Right lobe of liver (tissue), 6 donors: Measurements from ENCODE around the gene PDSS2. TPM values are rescaled to one million over a fixed set of nuclear protein-coding genes. Genes with fewer than 3 reads are reported as not detected.

Experiments used
- ATAC-seq, 4 donors: fragments of 200-7000 bp; cut with Tn5 transposase; one replicate each; pipeline ENCODE4 v1.9.1; 2020; ENCODE audit warnings: mild to moderate bottlenecking in 4 of 4, moderate library complexity in 4 of 4
- DNase-seq, 3 donors: peaks; one replicate each; pipeline ENCODE4 v3.0.0-alpha.2; 2020
- H3K27ac ChIP-seq, 3 donors: fragments of 200-600 bp; one replicate each; pipeline ENCODE4 v1.8.0; 2022
- H3K27me3 ChIP-seq, 2 donors: fragments of 200-600 bp; one replicate each; pipeline ENCODE4 v1.8.0; 2022
- H3K36me3 ChIP-seq, 4 donors: fragments of 200-600 bp; sonication (generic) in 1 of 4; one replicate each; pipeline versions ENCODE4 v1.5.1 to v1.8.0; 2017 to 2022; ENCODE audit warnings: control low read depth in 1 of 4
- H3K4me1 ChIP-seq, 4 donors: fragments of 200-600 bp; sonication (generic) in 1 of 4; one replicate each; pipeline versions ENCODE4 v1.5.1 to v1.8.0; 2017 to 2022; ENCODE audit warnings: control low read depth in 1 of 4
- H3K4me3 ChIP-seq, 3 donors: fragments of 200-600 bp; one replicate each; pipeline ENCODE4 v1.8.0; 2022
- H3K9me3 ChIP-seq, 4 donors: fragments of 200-600 bp; sonication (generic) in 1 of 4; one replicate each; pipeline versions ENCODE4 v1.5.1 to v1.8.0; 2017 to 2022; ENCODE audit warnings: control low read depth in 1 of 4
- POLR2A ChIP-seq: fragments of 450-650 bp; IDR thresholded peaks from one replicate; pipeline ENCODE4 v1.6.1; 2017; ENCODE audit warnings: antibody characterized with exemption, mild to moderate bottlenecking
- WGBS: methylation state at CpG from one replicate; pipeline ENCODE4 v1.1.6; 2018; ENCODE audit warnings: low coverage, low lambda C conversion rate; ENCODE audit not compliant: insufficient coverage; ENCODE audit errors: missing lambda C conversion rate; 5-methylcytosine and 5-hydroxymethylcytosine counted together
- intact Hi-C, 2 donors: fragments of 100-400 bp; cut with DNase I; formaldehyde crosslinking; loops; one replicate each; pipeline versions ENCODE4 v1.11.2 to v1.14.1; 2022
- total RNA-seq, 6 experiments: library from RNA; depleted of rRNA in 2 of 6; stranded (reverse); fragments of >200 nt in 2 of 6; fragmentation: NEBNext Ultra II Directional in 3 of 6; extraction: Animal tissue kit (Norgen Biotek cat#: 25700) in 3 of 6; gene quantifications; one replicate each; pipeline versions ENCODE4 v1.1.0 to v1.2.4, GENCODE V29; 2016 to 2023
- TF ChIP-seq, protein P1 (sequence below), 4 donors: fragments of 200-600 bp in 3 of 4; fragments of 450-650 bp in 1 of 4; IDR thresholded peaks; one replicate each; pipeline versions ENCODE4 v1.5.1 to v1.8.0; 2016 to 2022; ENCODE audit warnings: antibody characterized with exemption in 4 of 4, mild to moderate bottlenecking in 2 of 4
- donor health status: DM: no; HTN: yes; CAD: no.
- donor health status: DM: no; HTN: no; CAD: no.
- donor health status: DM: no; HTN: no; CAD: no.
- donor health status: DM: no; HTN: yes; CAD: no.
- donor health status: DM: no; HTN: yes; CAD: no.

Gene PDSS2
- total RNA-seq, 6 experiments from 2014 or later, result 17.0 to 25.1 (median 19.0) TPM

DNA sequence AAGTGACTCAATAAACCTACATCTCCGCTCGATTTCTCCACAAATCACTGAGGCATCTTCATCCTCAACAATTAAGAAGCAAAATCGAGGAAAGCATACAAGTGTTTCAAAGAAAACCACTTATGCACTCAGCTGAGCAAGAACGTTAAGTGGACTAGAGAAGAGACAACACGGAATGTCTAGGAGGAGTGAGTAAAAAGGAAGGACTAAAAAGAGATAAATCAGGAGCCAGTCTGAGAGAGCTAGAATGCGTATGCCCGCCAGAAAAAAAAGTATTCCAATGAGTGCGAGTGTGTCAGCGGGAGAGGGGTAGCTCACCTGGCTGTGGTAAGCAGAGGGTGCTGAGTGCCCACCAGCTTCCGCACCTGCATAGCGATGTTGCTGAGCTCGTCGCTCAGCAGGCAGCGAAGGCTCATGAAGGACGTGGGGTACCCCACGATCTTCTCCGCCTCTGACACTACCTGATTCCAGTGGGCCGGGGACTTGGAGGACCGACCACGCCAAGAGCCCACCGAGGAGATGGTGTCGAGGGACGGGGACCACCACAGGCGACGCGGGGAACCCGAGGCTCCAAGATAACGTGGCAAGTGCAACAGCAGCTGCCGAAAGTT, 587 bp downstream of the PDSS2 start:
- Histone ChIP-seq H3K9me3 (no peaks in the 10 kb centered on the region), H3K4me3 (peak overlapping the region; percentile 76 to 83 (median 77)), H3K36me3 (no peaks in the 10 kb centered on the region), H3K27ac (peak overlapping the region; percentile 79 to 96 (median 92)), H3K27me3 (no peaks in the 10 kb centered on the region), H3K4me1 (peaks cover 0 to 17% (median 7%) of the 10 kb centered on the region in 4 donors)
- peak in 2 of 3 donors; percentile 42 to 62 for DNase-seq
- no peak for TF ChIP-seq POLR2A
- TF ChIP-seq, protein P1, sequence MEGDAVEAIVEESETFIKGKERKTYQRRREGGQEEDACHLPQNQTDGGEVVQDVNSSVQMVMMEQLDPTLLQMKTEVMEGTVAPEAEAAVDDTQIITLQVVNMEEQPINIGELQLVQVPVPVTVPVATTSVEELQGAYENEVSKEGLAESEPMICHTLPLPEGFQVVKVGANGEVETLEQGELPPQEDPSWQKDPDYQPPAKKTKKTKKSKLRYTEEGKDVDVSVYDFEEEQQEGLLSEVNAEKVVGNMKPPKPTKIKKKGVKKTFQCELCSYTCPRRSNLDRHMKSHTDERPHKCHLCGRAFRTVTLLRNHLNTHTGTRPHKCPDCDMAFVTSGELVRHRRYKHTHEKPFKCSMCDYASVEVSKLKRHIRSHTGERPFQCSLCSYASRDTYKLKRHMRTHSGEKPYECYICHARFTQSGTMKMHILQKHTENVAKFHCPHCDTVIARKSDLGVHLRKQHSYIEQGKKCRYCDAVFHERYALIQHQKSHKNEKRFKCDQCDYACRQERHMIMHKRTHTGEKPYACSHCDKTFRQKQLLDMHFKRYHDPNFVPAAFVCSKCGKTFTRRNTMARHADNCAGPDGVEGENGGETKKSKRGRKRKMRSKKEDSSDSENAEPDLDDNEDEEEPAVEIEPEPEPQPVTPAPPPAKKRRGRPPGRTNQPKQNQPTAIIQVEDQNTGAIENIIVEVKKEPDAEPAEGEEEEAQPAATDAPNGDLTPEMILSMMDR (IDR thresholded peaks at IDR 0.05), result no peak
- intact Hi-C loops, result no loop called here
- WGBS, result under 1% methylated on average over 26 of the region's 29 CpGs
- ATAC-seq, result peak; percentile 7 to 17 (median 13)

- intact Hi-C loops, result no loop called here
- 100% methylated on average over 1 of the region's 1 CpG for WGBS
- Histone ChIP-seq H3K4me1 (no peaks in the 10 kb centered on the region), H3K27me3 (no peaks in the 10 kb centered on the region), H3K4me3 (no peak overlapping the region), H3K27ac (no peak overlapping the region), H3K36me3 (peaks cover 0 to 6% (median 0%) of the 10 kb centered on the region in 4 donors), H3K9me3 (peaks cover 0 to 8% (median 0%) of the 10 kb centered on the region in 4 donors)
- ATAC-seq, result no peak
- no peak for TF ChIP-seq POLR2A
- TF ChIP-seq, protein P1 (IDR thresholded peaks at IDR 0.05), result no peak
- DNase-seq, result no peak
These were observed 10.6 kb downstream of the PDSS2 start for GRCh38 chr6:107448776-107449175.

- WGBS, result 90% methylated on average over 2 of the region's 2 CpGs
- no peak overlapping the region for H3K4me3 ChIP-seq
- H3K27ac ChIP-seq, result no peak overlapping the region
- H3K27me3 ChIP-seq, result no peaks in the 10 kb centered on the region
- intact Hi-C loops, result no loop called here
- TF ChIP-seq, protein P1 (IDR thresholded peaks at IDR 0.05), result no peak
- no peak for TF ChIP-seq POLR2A
- ATAC-seq, result no peak
- peaks cover 0 to 8% (median 0%) of the 10 kb centered on the region in 4 donors for H3K9me3 ChIP-seq
- H3K4me1 ChIP-seq, result no peaks in the 10 kb centered on the region
- no peak for DNase-seq
- H3K36me3 ChIP-seq, result peaks cover 0 to 6% (median 0%) of the 10 kb centered on the region in 4 donors
These were observed 11.6 kb downstream of the PDSS2 start for GRCh38 chr6:107447663-107448216.

GRCh38 chr6:107444277-107444676, 15.1 kb downstream of the PDSS2 start:
- TF ChIP-seq, protein P1 (IDR thresholded peaks at IDR 0.05), result no peak
- no peak for TF ChIP-seq POLR2A
- 70% methylated on average over 1 of the region's 1 CpG for WGBS
- DNase-seq (no peak), ATAC-seq (no peak)
- Histone ChIP-seq H3K4me3 (no peak overlapping the region), H3K4me1 (no peaks in the 10 kb centered on the region), H3K27me3 (no peaks in the 10 kb centered on the region), H3K9me3 (peaks cover 0 to 8% (median 0%) of the 10 kb centered on the region in 4 donors), H3K27ac (no peak overlapping the region), H3K36me3 (peaks cover 0 to 2% (median 0%) of the 10 kb centered on the region in 4 donors)
- intact Hi-C loops, result no loop called here
